HCT116 (cell line): Measurements from ENCODE around the gene LYPD8.

Source experiments
- ATF3 ChIP-seq: IDR thresholded peaks from 2 replicates; pipeline ENCODE4 v1.6.1; 2012
- CBX3 ChIP-seq: IDR thresholded peaks from 2 replicates; pipeline ENCODE4 v1.6.1; 2012; ENCODE audit warnings: low read depth
- CTCF ChIP-seq, 3 experiments: fragments of 200-600 bp in 1 of 3; sonication (generic) in 1 of 3; IDR thresholded peaks in 2 of 3; conservative IDR thresholded peaks in 1 of 3; 2 replicates each; pipeline ENCODE4 v1.5.1; 2012 to 2017; ENCODE audit warnings: low read depth in 2 of 3, low read length in 2 of 3, antibody characterized with exemption in 1 of 3, borderline replicate concordance in 1 of 3, control low read depth in 1 of 3, mild to moderate bottlenecking in 1 of 3, mixed read lengths in 1 of 3, mixed run types in 1 of 3, moderate library complexity in 1 of 3; ENCODE audit not compliant: insufficient read depth in 1 of 3
- EGR1 ChIP-seq: IDR thresholded peaks from 2 replicates; pipeline ENCODE4 v1.6.1; 2012; ENCODE audit warnings: low read depth
- EZH2 ChIP-seq: fragments of 200-600 bp; sonication (generic); IDR thresholded peaks from 2 replicates; pipeline ENCODE4 v1.6.1; 2017; ENCODE audit warnings: antibody characterized with exemption, mixed run types
- EZH2phosphoT487 ChIP-seq: fragments of 200-600 bp; IDR thresholded peaks from 2 replicates; pipeline ENCODE4 v1.6.1; 2018; ENCODE audit warnings: antibody characterized with exemption, borderline replicate concordance
- JUND ChIP-seq: IDR thresholded peaks from 2 replicates; pipeline ENCODE4 v1.6.1; 2012
- POLR2A ChIP-seq: IDR thresholded peaks from 2 replicates; pipeline ENCODE4 v1.7.0; 2011; ENCODE audit warnings: borderline replicate concordance; ENCODE audit not compliant: insufficient read depth, insufficient read length; ENCODE audit errors: extremely low read depth
- POLR2AphosphoS5 ChIP-seq: IDR thresholded peaks from 2 replicates; pipeline ENCODE4 v1.6.1; 2011; ENCODE audit warnings: mild to moderate bottlenecking, low read depth, low read length, moderate library complexity
- REST ChIP-seq: IDR thresholded peaks from 2 replicates; pipeline ENCODE4 v1.6.1; 2012; ENCODE audit warnings: low read depth
- SP1 ChIP-seq: IDR thresholded peaks from 2 replicates; pipeline ENCODE4 v1.6.1; 2012; ENCODE audit warnings: low read depth
- TCF7L2 ChIP-seq: IDR thresholded peaks from 2 replicates; pipeline ENCODE4 v1.7.0; 2011; ENCODE audit warnings: borderline replicate concordance, inconsistent platforms; ENCODE audit not compliant: insufficient read depth, insufficient read length; ENCODE audit errors: extremely low read depth

- TF ChIP-seq CTCF (IDR thresholded peaks at IDR 0.05 in 2 of 3, conservative IDR thresholded peaks at IDR 0.05 in 1 of 3; ENCODE audit: borderline replicate concordance in 1 of 3, insufficient read depth in 1 of 3, low read depth in 2 of 3, low read length in 2 of 3), result no peak
- TF ChIP-seq POLR2AphosphoS5, result no peak
- TF ChIP-seq EZH2, result no peak
- TF ChIP-seq POLR2A, result no peak
- no peak for TF ChIP-seq EGR1
- TF ChIP-seq TCF7L2, result no peak
- TF ChIP-seq ATF3, result no peak
- no peak for TF ChIP-seq SP1
- TF ChIP-seq EZH2phosphoT487, result no peak
- TF ChIP-seq REST, result no peak
- TF ChIP-seq JUND, result no peak
- TF ChIP-seq CBX3, result no peak
Observed at GRCh38 chr1:248793592-248793991, 38.0 kb upstream of the LYPD8 start.
